Measurements from ENCODE around the gene PACSIN1.
"Not testable (repeated sequence)": the region's sequence is repeated elsewhere in the genome, so short reads cannot be mapped to it uniquely, and the experiment has no call there.

PACSIN1 gene

GRCh38 chr6:34459899-34460593 lies 5.8 kb upstream of the PACSIN1 start:
- no peak for FAIRE-seq

- FAIRE-seq = no peak
Observed at GRCh38 chr6:34460796-34461507, 4.9 kb upstream of the PACSIN1 start.

DNA sequence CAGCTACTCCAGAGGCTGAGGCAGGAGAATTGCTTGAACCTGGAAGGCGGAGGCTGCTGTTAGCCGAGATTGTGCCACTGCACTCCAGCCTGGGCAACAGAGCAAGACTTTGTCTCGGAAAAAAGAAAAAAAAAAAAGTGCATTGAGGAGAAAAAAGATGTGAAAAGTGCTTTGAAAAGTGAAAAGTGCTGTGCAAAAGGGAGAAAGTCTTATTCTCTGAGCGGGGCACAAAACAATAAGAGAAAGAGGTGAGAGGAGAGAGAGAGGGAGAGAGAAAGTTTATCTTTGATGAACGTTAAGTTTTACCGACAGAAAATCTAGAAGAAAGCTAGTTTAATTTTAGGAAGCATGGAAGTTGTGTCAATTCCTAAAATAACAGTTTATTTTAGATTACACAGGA lies 3.9 kb upstream of the PACSIN1 start:
- no peak for FAIRE-seq

GRCh38 chr6:34462551-34462971 lies 3.3 kb upstream of the PACSIN1 start:
- FAIRE-seq = no peak

DNA sequence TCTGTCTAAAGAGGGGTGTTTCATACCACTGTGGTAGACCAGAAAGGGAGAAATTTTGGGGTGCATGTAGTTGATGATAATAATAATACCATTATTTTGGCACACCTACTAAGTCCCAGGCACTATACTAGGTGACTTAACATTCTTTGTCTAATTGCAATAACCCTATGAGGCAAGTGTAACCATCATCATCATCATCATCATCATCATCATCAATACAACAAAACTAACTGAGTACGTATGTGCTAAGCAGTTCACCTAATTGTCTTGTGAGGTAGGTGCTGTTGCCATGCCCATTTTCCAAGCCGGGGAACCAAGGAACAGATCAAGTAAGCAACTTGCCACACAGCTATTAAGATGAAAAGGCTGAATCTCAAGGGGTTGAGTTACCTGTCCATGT lies 2.6 kb upstream of the PACSIN1 start:
- no peak for FAIRE-seq

DNA sequence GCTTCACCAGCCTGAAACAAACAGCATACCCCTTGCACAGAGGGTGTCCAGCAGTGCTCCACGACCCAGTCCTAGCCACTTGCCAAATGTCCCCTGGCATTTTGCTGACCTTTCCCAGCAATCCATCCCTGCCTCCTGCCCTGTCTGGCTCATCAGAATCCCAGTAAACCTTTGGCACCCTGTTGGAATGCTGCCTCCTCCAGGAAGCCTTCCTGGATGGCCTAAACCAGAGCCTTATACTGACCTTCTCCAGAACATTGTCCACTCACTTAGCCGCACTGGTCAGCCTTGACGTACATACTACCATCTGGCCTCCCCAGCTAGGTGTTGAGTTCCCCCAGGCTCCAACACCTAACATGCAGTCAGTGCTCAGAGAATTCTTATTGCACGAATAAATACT lies 2.0 kb upstream of the PACSIN1 start:
- no peak for FAIRE-seq

DNA sequence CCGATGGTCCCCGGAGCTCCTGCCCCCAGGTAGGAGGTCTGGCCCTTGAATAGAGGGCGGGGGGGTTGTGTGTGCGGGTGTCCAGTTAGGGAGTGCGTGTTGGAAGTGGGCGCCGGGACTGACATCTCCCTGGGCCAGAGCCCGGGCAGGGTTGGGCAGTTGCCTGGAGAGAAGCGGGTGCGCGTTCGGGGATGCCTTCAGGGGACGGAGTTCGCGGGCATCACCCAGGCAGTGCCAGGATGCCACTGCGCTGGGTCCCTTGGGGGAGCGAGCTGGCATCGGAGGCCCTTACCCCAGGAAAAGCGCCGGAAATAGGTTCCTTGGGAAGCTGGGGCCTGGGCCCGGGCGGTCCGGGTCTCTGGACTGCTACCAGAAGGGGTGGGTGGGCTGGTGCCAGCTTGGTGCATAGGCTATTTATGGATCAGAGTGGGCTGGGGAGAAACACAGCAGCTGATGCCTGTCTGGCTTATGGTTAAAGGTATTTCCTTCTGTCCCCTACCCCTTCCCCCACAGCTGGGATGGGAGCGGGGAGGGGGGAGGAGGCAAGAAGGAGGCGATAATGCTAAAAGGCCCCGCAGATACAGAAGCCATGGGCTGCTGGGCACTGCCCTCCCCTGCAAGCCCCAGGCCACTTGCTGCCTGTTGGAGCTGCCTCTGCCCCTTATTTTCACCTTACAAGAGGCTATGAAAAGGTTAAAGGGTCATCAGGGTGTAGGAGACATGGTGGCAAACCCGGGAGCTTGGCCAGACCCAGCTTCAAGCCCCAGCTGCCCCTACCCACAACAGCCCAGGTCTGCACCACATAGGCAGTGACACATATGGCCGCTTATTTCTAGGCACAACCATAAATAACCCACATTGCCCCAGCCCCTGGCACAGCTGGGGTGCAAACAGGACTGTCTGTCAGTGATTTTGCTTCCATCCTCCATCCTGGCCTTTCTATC lies 638 bp downstream of the PACSIN1 start:
- no peak for FAIRE-seq

- no peak for FAIRE-seq
Observed at GRCh38 chr6:34468378-34468892, 2.6 kb downstream of the PACSIN1 start.

- FAIRE-seq = no peak
Observed at GRCh38 chr6:34469499-34469898, 3.6 kb downstream of the PACSIN1 start.

- FAIRE-seq = no peak
Observed at GRCh38 chr6:34472425-34472824, 6.5 kb downstream of the PACSIN1 start.

DNA sequence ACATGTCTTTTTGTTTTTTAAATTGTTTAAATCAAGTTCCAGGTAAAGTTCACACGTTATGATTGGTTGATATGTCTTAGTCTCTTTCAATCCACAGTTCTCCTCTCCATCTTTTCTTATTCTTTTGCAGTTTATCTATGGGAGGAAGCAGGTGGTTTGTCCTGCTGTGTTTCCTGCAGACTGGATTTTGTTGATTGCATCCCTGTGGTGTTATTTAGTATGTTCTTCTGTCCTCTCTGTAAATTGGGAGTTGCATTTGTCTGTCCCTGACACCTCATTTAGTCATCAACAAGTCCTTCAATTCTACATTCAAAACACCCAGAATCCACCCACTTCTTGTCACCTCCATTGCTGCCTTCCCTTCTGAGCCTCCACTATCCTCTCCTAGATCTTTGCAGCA lies 8.1 kb downstream of the PACSIN1 start:
- FAIRE-seq = no peak

GRCh38 chr6:34474754-34475153 lies 8.9 kb downstream of the PACSIN1 start:
- no peak for FAIRE-seq

- FAIRE-seq = no peak
Observed at GRCh38 chr6:34475238-34475682, 9.4 kb downstream of the PACSIN1 start.

DNA sequence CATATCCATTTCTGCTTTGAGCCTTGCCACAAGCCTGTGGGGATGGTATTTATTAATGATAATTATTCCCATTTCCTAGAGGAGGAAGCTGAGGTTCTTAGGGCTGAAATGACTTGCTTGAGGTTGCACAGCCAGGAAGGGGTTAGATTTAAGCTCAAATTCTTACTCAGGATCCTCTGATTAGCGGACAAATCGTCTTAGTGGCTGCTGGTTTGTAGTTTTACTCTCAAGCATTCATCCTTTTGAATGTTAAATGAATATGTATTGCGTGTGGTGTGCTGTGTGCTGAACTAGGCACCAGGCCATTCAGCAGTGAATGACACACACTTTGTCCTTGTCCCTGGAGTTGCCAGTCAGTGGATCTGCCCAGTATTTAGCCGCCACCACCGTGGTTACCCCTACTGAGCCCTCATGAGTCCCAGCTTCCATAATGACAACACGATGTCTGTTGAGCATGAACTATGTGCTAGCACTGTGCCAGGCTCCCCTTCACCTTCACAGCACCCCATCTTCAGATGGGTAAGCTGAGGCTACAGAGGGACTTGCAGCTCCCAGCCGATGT lies 10.0 kb downstream of the PACSIN1 start:
- FAIRE-seq = no peak

DNA sequence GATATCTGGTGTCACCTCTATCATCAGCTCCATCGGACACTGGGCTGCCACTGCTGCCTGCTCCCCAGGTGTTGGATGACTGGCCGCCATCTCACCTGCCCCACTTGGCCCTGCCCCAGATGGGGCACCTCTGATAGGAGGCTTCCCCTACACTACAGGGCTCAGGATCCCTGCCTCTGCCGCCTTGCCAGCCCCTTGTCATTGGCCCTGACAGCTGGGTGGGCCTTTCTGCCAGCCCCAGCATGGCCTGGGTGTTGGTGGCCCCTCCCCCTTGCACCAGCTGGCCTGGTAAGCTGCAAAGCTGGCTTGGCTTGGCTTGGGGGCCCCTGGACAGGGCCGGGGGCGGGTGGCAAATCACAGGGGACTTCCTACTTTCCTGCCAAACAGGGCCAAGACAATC lies 10.6 kb downstream of the PACSIN1 start:
- FAIRE-seq = no peak

DNA sequence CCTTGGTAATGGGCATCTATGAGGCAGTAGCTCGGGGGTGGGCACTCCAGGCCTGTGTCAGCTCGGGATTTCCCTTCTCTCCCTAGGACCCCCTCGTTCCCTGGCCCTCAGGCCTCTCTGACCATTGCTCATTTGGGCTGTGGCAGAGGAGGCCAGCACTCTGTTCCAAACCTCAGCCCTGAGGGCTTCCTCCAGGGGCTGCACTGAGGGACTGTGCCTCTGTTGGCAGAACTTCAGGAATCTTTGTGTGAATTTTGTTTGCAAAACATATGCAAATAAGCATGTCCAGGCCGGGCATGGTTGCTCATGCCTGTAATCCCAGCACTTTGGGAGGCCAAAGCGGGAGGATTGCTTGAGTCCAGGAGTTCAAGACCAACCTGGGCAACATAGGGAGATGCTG lies 11.0 kb downstream of the PACSIN1 start:
- no peak for FAIRE-seq

DNA sequence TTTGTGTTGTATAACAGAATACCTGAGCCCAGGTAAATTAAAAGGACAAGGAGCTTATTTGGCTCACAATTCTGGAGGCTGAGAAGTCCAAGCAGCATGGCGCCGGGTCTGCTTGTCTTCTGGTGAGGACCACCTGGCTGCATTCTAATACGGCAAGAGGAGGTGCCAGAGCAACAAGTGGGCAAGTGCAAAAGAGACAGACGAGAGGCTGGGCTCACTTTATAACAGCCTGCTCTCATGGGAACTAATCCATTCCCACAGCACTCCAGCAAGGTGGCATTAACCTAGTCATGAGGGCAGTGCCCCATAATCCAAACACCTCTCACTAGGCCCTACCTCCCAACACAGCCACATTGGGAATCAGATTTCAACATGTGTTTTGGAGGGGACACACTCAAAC lies 12.9 kb downstream of the PACSIN1 start:
- no peak for FAIRE-seq

DNA sequence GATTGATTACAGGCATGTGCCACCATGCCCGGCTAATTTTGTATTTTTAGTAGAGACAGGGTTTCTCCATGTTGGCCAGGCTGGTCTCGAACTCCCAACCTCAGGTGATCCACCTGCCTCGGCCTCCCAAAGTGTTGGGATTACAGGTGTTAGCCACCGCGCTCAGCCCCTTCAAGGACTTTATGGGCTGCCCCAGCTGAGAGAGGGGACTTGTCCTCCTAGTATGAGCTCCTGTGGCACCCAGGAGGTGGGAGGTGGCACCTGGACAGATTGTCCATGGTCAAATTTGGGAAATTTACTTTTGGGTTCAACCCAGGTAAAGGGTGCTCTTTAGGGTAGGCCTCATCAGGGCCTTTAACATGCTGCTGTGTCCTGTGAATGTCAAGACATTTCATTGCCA lies 17.9 kb downstream of the PACSIN1 start:
- not testable (repeated sequence) for FAIRE-seq

DNA sequence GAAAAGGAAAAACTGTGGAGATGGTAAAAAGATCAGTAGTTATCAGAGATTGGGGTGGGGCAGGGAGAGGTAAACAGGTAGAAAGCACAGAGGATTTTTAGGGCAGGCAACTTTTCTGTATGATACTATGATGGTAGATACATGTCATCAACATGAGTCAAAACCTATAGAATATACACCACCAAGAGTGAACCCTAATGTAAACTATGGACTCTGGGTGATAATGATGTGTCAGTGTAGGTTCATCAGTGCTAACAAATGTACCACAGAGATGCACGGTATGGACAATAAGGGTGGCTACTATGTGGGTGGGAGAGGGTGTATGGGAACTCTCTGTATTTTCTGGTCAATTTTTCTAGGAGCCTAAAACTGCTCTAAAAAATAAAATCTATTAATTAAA lies 18.5 kb downstream of the PACSIN1 start:
- FAIRE-seq = no peak

- no peak for FAIRE-seq
Observed at GRCh38 chr6:34484899-34485298, 19.0 kb downstream of the PACSIN1 start.

DNA sequence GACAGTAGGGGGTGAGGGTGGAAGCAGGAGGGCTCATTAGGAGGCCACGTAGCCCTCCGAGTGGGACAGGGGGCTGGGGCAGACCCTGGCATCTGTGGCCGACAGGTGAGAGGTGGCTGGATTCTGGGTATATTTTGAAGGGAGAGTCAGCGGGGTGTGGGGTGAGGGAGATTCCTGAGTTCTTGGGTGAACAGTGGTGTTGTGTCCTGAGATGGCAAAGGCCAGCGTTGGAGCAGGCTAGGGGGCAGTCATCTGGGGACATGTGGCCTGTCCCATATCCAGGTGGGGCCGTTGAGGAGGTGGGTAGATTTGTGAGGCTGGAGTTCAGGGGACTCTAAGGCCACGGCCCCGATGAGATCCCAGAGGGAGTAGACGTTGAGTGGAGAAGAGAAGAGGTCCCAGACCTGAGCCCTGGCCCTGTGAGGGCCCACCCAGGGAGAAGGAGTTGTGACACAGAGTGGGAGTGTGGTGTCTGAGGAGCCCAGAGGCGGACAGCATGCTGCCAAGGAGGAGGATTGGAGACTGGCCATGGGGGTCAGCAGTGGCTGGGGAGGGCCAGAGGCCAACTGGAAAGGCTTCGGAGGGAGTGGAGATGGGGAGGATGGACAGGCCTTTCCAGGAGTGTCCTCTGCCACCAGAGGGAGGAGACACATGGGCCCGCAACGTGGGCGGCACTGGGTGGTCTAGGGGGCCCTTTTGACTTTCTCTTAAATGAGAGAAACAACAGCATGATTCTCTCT lies 19.6 kb downstream of the PACSIN1 start:
- no peak for FAIRE-seq
